ENCODE measurements around the gene CPLX3.

The CPLX3 gene

GRCh38 chr15:74829486-74829885 is 3.1 kb downstream of the CPLX3 start:
- no peak for DNase-seq

DNA sequence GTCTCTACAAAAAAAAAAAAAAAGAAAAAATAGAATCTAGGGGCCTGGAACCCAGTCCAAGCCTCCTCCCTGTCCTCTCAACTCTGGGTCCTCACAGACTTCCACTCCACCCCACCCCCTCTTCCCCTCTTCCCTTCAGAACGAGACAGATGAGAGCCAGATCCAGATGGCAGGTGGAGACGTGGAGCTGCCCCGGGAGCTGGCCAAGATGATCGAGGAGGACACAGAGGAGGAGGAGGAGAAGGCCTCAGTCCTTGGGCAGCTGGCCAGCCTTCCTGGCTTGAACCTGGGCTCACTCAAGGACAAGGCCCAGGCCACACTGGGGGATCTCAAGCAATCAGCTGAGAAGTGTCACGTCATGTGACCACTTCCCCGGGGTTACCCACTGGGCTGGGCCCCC is 3.6 kb downstream of the CPLX3 start:
- DNase-seq: no peak

GRCh38 chr15:74830868-74831267 is 4.4 kb downstream of the CPLX3 start:
- DNase-seq: no peak

- no peak for DNase-seq
Measured at GRCh38 chr15:74831813-74832495, 5.5 kb downstream of the CPLX3 start.

DNA sequence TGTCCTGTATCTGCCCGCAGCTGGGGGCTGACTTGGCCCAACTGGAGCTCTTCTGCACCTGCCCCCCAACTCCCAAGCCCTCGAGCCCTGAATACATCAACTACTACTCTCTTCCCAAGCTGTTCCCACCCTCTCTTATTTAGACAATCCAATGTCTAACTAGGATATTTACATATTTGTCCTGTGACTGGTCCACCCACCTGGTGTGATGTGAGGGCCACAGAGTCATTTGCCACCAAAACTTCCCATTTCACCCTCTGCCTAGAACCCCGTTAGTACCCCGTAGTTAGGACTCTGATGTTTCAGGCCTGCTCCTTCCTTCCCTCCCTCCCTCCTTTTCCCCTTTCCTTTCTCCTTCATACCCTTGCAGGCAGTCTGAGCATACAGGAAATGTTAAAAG is 6.4 kb downstream of the CPLX3 start:
- DNase-seq: no peak

GRCh38 chr15:74833376-74834107 is 7.1 kb downstream of the CPLX3 start:
- no peak for DNase-seq

GRCh38 chr15:74835312-74835823 is 8.9 kb downstream of the CPLX3 start:
- DNase-seq: no peak

DNA sequence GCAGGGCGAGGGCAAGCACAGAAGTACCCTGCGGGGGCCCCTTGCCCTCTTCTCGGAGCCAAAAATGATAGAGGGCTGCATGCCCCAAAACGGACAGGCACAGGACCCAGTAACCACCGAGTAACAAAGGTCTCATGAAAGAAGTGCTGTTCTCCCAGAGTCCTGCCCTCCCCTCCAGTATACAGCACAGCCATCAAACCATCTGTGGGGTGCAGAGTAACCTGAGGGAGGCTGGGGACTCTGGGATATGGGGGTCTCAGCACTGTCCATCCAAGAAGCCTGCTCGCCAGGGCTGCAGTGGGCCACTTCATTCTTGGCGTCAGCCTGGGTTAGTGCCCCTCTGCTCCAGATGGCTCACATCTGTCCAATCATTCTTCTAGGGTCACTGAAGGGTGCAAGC is 10.4 kb downstream of the CPLX3 start:
- no peak for DNase-seq

- DNase-seq: no peak
Measured at GRCh38 chr15:74837482-74838136, 11.2 kb downstream of the CPLX3 start.

DNA sequence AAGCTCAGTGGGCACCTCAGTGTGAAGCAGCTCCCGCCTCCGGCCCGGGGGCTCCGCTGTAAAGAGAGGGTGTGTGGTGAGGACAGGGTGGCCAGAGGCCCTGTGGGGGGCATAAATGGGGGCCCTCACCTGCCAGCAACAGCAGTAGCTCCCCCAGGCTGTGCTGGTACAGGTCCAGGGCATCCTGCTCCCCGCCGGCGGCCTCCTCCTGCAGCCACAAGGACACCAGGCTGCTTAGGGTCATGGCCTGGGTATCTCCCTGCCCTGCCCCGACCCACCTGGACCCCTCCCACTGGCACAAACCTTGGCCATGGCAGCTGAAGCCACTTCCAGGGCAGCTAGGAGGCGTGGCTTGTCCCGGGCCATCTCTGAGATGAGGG is 11.7 kb downstream of the CPLX3 start:
- no peak for DNase-seq

DNA sequence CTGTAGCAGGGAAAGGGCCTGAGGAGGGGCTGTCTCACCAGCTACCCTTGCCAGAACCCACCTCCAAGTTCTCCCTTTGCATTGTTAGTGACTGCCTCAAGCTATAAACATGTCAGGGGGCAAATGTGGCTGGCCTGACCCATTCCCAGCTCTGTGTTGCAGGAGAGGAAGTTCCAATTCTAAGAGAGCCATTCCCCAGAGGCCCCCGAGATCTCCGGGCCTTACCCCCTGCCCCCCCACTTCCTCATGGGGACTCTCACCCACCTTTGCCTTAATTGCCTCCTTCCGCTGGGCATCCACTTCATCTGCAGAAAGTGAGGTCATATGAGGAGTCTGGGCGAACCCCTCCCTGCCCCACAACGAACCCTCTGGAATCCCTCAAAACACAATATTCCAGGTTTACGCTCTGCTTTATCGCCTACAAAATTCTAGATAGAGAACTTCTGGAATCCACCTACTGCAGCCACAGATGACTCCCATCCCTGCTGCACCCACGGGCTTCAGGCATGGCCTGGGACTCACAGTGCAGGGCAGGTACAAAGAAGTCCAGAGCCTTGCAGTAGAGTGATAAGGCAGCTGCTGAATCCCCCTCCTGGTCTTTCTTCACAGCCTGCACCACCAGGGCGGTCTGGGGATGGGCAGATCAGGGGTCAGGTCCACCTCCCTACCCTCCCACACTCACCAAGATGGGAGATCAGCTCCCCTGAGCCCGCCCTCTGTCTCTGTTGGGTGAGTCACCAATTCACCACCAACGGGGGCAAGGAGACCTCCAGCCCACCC is 12.5 kb downstream of the CPLX3 start:
- no peak for DNase-seq

DNA sequence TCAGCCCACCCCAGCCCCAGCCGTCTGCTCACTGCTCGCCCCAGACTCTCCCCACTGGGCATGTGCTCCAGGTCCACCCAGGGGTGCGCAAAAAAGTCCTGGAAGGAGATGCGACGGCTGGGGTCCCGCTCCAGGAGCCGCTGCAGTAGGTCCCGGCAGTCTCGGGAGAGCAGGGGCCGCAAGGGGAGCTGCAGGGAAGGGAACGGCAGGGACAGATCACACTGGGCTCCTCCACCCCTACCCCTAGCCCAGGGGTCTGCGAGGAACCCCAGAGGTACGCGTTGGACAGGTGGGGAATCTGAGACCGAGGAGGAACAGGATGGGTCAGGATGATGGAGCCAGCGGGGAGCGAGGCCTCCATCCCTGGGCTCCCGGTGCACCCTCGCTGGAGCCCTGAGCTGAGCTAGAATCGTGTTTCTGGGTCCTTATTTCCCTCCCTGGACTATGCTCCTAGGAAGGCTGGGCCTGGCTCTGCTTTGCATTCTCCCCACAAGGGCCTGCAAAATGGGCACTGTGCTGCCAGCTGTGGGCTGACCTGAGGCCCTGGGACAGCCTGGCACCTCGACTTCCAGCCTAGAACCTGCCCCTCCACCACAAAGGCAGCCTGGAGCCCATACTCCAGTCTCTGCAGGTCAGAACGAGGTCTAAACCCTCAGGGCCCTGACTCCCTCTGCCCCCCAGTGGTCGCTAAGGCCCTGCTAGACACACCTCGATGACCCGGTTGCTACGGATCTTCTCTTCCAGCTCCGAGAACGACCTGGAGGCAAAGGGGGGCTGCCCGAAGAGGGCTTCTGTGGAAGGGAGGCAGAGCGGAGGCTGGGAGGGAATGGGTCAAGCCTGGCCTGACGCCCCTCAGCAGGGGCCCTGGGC is 13.3 kb downstream of the CPLX3 start:
- DNase-seq: no peak

GRCh38 chr15:74840851-74841775 is 14.7 kb downstream of the CPLX3 start:
- DNase-seq: no peak

DNA sequence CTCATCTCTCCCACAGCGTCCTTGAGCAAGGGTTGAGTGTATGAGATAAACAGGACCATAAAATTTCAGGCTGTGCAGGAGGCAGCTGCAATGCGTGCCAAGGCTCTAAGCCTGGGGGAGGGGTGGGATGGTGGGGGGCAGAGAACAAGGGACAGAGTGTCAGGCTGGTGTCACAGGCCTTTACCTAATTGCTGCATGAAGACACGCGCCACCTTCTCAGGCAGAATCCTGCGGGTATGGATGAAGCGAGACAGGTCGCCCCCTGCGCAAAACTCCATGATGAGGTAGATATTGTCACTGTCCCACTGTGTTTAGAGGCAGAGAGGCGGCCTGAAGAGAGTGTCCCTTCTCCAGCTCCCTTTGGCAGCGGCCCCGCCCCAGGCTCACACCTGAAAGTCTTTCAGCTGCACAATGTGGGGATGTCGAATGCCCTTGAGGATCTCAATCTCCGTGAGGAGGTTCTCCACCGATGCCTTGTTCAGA is 15.5 kb downstream of the CPLX3 start:
- no peak for DNase-seq

- DNase-seq: peak; percentile 96
Measured at GRCh38 chr15:74842581-74843444, 16.4 kb downstream of the CPLX3 start, which contains the start of gene ULK3. Gene ULK3, minus strand, starts transcription at chr15:74843156. Its CDS starts 51 bp downstream, at chr15:74843105.

GRCh38 chr15:74843445-74843828 is 17.0 kb downstream of the CPLX3 start:
- no peak for DNase-seq

- no peak for DNase-seq
Measured at GRCh38 chr15:74843891-74844299, 17.5 kb downstream of the CPLX3 start.

- no peak for DNase-seq
Measured at GRCh38 chr15:74844319-74845207, 18.1 kb downstream of the CPLX3 start.

All from right kidney (tissue), 1 donor.